Posterior vena cava (tissue), 2 donors: Measurements from ENCODE around the gene SLC3A2. TPM values are rescaled to one million over a fixed set of nuclear protein-coding genes. Genes with fewer than 3 reads are reported as not detected.
"Not testable (repeated sequence)": the region's sequence is repeated elsewhere in the genome, so short reads cannot be mapped to it uniquely, and the experiment has no call there.

Experiments
- DNase-seq: peaks from one replicate; pipeline ENCODE4 v3.0.0-alpha.2; 2020; ENCODE audit warnings: low spot score
- intact Hi-C, 2 donors: fragments of 100-400 bp; cut with DNase I; formaldehyde crosslinking; loops; one replicate each; pipeline versions ENCODE4 v1.14.1 to v1.14.2; 2022 to 2023
- total RNA-seq, 2 donors: library from RNA; stranded (reverse); fragmentation: NEBNext Ultra II Directional; extraction: Animal tissue kit (Norgen Biotek cat#: 25700); gene quantifications; one replicate each; pipeline ENCODE4 v1.2.1, GENCODE V29; 2021
- donor health status: DM: yes; HTN: yes; CAD: no.
- donor health status: DM: yes; HTN: yes; CAD: no.

Gene SLC3A2
- total RNA-seq, 2 donors from 2014 or later, result 89.4 to 114 TPM

DNA sequence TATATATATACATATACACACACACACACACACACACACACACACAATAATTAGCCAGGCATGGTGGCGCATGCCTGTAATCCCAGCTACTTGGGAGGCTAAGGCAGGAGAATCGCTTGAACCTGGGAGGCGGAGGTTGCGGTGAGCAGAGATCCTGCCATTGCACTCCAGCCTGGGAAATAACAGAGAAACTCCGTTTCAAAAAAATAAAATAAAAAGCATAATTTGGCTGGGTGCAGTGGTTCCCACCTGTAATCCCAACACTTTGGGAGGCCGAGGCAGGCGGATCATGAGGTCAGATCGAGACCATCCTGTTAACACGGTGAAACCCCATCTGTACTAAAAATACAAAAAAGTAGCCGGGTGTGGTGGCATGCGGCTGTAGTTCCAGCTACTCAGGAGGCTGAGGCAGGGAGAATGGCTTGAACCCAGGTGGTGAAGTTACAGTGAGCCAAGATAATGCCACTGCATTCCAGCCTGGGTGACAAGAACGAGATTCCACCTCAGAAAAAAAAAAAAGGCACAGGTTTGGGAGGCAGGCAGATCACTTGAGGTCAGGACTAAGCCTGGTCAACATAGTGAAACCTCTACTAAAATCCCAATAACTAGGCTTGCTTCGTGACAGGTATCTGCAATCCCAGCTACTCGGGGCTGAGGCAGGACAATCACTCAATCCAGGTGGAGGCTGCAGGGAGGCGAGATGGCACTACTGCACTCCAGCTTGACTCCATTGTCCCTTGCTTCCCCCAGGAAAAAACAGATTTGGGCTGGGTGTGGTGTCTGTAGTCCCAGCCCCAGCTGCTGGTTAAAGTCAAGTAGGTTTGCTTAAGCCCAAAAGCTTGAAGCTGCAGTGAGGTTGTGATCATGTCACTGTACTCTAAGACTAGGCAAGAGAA is 29.5 kb upstream of the SLC3A2 start:
- DNase-seq, result peak; percentile 22
- intact Hi-C loops, result no loop called here

DNA sequence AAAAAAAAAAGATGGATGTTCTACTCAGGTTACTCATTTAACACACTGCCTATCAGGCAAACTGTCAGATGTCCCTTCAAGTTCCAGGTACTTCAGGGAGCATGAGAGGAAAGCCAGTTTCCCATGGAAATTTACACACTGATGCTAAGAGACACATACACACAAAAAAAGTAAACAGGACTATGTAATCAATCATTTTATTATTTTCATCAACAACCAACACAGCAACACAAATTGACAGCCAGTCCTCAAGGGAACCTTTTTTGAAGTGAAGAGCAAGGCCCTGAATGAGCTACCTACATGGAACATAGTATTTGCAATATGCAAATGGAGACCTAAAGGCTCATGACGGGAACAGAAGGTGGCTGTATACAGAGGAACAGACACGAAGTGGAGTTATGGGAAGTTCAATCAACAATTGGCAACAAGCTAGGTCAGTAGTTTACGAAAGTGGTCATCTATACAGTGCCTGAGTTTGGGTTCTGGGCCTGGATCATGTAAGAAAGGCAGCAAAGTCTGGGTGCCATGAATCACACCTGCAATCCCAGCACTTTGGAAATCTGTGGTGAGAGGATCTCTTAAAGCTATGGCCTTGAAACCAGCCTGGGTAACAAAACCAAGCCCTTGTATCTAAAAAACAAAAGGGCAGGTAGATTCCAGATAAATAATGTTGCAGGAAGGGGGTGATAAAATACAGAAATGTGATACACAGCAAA is 28.7 kb upstream of the SLC3A2 start:
- DNase-seq, result no peak
- intact Hi-C loops, result no loop called here

DNA sequence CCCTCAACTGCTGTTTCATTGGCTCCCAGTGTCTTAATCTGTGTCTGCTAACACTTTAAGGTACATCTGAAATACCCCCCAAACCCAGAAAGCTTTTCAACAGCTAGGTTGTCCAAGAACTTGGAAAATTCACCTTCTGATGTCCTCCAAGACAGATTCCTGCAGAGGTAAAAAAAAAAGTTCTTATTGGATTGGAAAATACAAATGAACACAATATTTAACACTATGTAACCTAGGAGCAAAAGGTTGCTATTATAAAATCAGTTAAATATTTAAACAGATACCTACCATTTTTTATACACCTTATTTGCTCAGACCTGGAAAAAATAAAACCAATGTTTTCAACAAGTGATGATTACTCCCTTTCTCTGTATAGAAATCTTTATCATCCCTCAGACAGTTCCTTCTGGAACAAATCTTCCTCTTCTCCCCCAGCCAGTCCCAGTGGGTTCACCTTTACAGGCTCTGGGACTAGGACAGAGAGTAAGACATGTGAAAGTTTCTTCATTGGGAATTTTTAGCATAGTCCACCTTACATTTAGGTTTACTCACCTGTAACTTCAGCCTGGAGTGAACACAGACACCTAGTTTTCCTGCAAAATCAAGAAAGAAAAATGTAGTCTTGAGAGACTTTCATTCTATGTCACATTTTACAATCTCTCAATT is 28.0 kb upstream of the SLC3A2 start:
- no peak for DNase-seq
- intact Hi-C loops, result no loop called here

DNA sequence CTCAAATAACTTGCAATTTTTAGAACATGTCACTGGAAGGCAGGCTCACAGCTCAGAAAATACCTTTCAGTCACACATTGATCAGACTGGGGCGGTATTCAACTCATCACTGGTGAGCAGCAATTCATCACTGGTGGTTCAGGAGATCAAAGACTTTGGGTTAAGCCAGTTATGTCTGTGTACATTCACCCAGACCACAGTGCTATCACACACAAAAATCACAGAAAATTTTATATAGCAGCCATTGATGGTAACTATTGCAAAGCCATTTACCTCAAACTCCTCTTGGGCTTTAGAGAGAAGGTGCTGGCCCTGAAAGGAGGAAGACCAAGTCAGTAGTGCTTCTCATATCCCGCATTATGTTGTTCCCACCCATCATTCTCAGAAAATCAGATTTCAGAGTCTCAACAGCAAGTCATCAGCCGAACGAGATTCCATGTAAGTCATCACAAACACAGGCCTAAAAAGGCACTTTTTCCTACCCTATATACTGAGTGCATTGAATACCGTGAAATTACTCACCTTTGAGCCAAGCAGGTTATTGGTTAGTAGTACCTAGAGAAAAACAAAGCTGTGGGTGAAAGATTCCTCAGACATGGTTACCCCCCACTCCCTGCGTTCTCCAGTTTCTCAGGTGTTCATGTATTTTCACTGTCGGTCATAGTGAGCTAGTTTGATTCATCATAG is 27.3 kb upstream of the SLC3A2 start:
- intact Hi-C loops, result no loop called here
- DNase-seq, result no peak

DNA sequence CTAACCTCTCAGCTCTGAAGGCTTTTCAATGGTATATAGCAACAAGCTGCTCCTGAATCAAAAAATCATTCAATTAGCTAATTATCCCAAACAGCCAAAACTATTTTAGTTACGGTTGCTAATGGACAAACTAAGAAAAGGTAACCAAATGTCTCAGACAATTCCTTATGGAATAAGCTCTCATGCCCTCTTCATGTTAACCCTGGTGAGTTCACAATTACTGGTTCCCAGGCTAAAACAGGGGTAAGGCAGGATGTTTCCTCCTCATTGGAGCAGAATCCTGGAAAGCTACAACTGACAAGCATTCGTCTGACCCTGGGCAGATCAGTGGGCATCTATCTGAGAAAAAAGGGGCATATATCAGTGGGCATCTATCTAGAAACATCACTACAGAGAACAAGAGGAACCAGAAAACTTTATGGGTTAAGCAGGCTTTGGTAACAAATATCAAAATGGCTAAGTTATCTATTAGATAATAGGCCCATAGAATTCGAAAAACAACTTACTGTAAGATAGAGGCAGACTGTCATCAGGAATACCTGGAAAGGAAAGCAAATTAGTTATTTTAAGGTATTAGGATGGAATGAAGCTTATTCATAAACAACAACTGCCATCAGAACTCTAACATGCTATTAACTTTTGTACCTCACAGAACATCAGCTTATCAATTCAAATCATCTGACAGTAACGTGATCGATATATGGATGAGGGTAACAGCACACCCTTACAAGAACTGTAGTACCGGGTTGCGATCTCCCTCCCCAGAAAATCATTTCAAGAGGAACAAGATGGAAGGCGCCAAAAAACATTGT is 26.5 kb upstream of the SLC3A2 start:
- DNase-seq, result no peak
- intact Hi-C loops, result no loop called here

GRCh38 chr11:62854825-62855570 is 25.7 kb upstream of the SLC3A2 start:
- intact Hi-C loops, result no loop called here
- no peak for DNase-seq

GRCh38 chr11:62855571-62856332 is 24.9 kb upstream of the SLC3A2 start:
- DNase-seq, result peak; percentile 99
- intact Hi-C loops, result no loop called here

- DNase-seq, result peak; percentile 20
- intact Hi-C loops, result no loop called here
Measured at GRCh38 chr11:62856333-62856895, 24.3 kb upstream of the SLC3A2 start.

- no peak for DNase-seq
- intact Hi-C loops, result no loop called here
Measured at GRCh38 chr11:62857541-62857982, 23.1 kb upstream of the SLC3A2 start.

- intact Hi-C loops, result no loop called here
- peak; percentile 13 for DNase-seq
Measured at GRCh38 chr11:62858201-62858600, 22.5 kb upstream of the SLC3A2 start.

DNA sequence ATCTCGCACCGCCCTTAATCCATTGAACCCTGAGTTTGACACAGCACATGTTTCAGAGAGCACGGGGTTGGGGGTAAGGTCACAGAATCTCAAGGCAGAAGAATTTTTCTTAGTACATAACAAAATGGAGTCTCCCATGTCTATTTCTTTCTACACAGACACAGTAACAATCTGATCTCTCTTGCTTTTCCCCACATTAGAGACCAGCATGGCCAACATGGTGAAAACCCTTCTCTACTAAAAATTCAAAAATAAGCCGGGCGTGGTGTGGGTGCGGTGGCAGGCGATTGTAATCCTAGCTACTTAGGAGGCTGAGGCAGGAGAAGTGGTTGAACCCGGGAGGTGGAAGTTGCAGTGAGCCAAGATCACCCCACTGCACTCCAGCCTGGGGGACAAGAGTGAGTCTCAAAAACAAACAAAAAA is 21.4 kb upstream of the SLC3A2 start:
- intact Hi-C loops, result not testable (repeated sequence)
- DNase-seq, result peak; percentile 15

- intact Hi-C loops, result loop anchor here (5.0 to 10.0 kb wide), 2 partner anchors 74 to 76 kb away; partner anchors contain the start of gene TMEM179B (in 2 of the 2)
- peak; percentile 24 for DNase-seq
Measured at GRCh38 chr11:62860835-62861563, 19.7 kb upstream of the SLC3A2 start.

GRCh38 chr11:62861564-62862192 is 19.0 kb upstream of the SLC3A2 start:
- DNase-seq, result peak; percentile 24
- intact Hi-C loops, result loop anchor here (5.0 to 10.0 kb wide), 2 partner anchors 74 to 77 kb away; partner anchors contain the start of gene TMEM179B (in 2 of the 2)

- intact Hi-C loops, result loop anchor here (5.0 to 10.0 kb wide), 2 partner anchors 77 to 79 kb away; partner anchors contain the start of gene TMEM179B (in 2 of the 2)
- peak; percentile 15 for DNase-seq
Measured at GRCh38 chr11:62863687-62864335, 16.9 kb upstream of the SLC3A2 start.

DNA sequence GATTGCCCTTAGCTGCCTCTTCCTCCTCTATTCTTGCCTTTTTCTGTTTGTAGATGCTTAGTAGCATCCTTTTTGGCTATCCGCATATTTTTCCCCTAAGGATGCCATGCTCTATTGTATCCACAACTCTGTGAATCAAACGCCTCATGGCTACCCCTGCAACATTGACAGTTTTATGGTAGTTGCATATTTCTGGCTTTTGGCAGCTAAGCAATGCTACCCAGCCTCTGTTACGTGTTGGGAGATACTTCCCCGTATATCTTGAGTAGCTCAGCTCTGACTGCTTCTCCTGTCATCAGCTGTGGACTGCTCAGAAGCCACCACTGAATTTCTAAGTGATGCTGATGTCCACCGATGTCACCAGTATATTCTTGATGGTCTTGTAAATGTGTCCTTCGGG is 15.1 kb upstream of the SLC3A2 start:
- DNase-seq, result peak; percentile 14
- intact Hi-C loops, result loop anchor here in 1 of 2 donors (10.0 kb wide), 1 partner anchor 81 kb away; the partner anchor contains the start of gene TMEM179B
